ENCODE results near the gene TMEM109.

TMEM109 gene

GRCh38 chr11:60873533-60873932, 40.4 kb upstream of the TMEM109 start:
- TF ChIP-seq CTCF (IDR thresholded peaks at IDR 0.05; ENCODE audit: borderline replicate concordance, insufficient read depth, low read depth, low read length), result no peak
- H3K4me3 ChIP-seq (ENCODE audit: low read depth, low read length), result no peak overlapping the region

- no peak for TF ChIP-seq CTCF (IDR thresholded peaks at IDR 0.05; ENCODE audit: borderline replicate concordance, insufficient read depth, low read depth, low read length)
- no peak overlapping the region for H3K4me3 ChIP-seq (ENCODE audit: low read depth, low read length)
Observed at GRCh38 chr11:60874421-60875365, 39.3 kb upstream of the TMEM109 start.

DNA sequence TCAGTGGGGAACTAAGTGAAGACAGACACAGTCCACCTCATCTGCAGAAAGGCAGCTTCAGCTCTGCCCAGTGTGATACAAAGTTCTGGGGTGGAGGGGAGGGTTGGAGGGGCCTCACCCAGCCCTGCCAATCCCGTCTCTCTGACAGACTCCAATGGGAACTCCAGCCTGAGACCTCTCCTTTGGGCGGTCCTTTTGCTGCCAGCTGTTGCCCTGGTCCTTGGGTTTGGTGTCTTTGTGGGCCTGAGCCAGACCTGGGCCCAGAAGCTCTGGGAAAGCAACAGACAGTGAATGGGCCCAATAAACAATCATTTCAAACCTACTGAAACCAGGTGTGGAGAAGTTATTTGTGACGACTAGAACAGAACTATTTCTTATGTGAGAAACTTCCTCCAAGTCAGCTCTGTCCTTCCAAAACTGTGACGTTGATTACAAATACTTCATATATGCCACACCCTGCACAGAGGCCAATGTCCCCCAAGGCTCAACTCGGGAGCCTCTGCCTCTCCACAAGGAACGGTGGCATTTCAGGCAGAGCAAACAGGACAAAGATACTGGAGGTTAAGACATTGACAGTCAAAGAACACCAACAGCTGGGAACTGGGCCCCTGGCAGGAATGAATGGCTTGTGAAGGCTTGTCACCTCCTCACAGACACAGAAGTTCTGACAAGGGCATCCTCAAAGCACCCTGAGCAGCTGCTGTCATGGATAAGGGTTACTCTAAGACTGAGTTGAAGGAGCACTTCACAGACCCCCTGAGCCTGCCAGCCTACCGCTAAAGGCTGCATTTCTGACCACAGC, 38.4 kb upstream of the TMEM109 start:
- TF ChIP-seq CTCF (IDR thresholded peaks at IDR 0.05; ENCODE audit: borderline replicate concordance, insufficient read depth, low read depth, low read length), result no peak

GRCh38 chr11:60876168-60876485, 37.8 kb upstream of the TMEM109 start:
- TF ChIP-seq CTCF (IDR thresholded peaks at IDR 0.05; ENCODE audit: borderline replicate concordance, insufficient read depth, low read depth, low read length), result no peak

More for the DNA sequence above, 38.4 kb upstream of the TMEM109 start:
- no peak overlapping the region for H3K4me3 ChIP-seq (ENCODE audit: low read depth, low read length)

DNA sequence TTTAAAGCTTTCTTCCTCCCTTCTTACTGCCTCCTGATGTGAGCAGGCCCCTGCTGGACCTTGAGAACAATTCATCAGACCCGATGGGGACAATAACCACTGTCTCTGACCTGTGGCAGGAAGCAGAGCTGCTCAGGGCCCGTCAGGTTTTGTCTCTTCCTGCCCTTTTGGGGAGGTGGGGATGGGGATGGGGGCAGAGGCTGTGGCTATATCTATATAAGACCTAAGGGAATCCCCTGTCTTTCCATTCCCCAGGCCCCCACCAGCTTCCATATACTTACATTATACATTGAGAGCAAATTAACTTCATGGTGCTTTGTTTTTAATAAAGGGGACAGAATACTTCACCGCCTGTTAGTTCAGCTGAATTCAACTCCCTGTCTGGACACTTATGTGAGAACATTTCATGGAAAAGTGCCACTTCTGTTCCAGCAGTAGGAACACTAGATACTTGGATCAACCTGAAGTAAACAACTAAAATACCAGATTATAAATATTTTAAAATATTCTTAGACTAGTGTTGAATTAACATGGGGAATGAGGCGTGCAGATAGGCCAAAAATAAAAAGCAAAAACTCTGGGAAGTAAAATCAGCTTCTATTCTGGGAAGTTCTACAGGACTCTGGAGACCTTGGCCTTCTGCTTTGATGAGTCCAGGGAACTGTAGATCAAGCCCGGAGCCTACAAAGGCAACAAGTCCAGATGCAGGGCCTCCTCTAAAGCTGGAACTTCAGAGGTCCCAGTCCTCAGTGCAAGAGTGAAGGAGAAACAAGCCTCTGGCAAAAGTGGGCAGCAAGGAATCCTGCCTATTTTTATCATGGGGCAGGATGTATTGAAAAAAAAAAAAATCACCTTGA, 35.5 kb upstream of the TMEM109 start:
- H3K4me3 ChIP-seq (ENCODE audit: low read depth, low read length), result no peak overlapping the region
- no peak for TF ChIP-seq CTCF (IDR thresholded peaks at IDR 0.05; ENCODE audit: borderline replicate concordance, insufficient read depth, low read depth, low read length)

More at GRCh38 chr11:60876168-60876485, 37.8 kb upstream of the TMEM109 start:
- no peak overlapping the region for H3K4me3 ChIP-seq (ENCODE audit: low read depth, low read length)

GRCh38 chr11:60879104-60879503, 34.9 kb upstream of the TMEM109 start:
- no peak for TF ChIP-seq CTCF (IDR thresholded peaks at IDR 0.05; ENCODE audit: borderline replicate concordance, insufficient read depth, low read depth, low read length)
- no peak overlapping the region for H3K4me3 ChIP-seq (ENCODE audit: low read depth, low read length)
